Breast epithelium (tissue), 3 donors: Measurements from ENCODE around the gene KDM6A.

ENCODE experiments used
- CTCF ChIP-seq, 3 donors: fragments of 450-650 bp; IDR thresholded peaks; one replicate each; pipeline ENCODE4 v1.5.1; 2016 to 2017; ENCODE audit warnings: antibody characterized with exemption in 3 of 3, mild to moderate bottlenecking in 3 of 3, moderate library complexity in 3 of 3
- POLR2A ChIP-seq: fragments of 450-650 bp; IDR thresholded peaks from one replicate; pipeline ENCODE4 v1.6.1; 2016; ENCODE audit warnings: antibody characterized with exemption, mild to moderate bottlenecking, moderate library complexity
- POLR2AphosphoS5 ChIP-seq, 3 donors: sonication (generic); formaldehyde crosslinking; IDR thresholded peaks; one replicate each; pipeline ENCODE4 v1.6.1; 2017; ENCODE audit warnings: antibody characterized with exemption in 3 of 3

- TF ChIP-seq CTCF (IDR thresholded peaks at IDR 0.05), result no peak
- TF ChIP-seq POLR2A, result no peak
- no peak for TF ChIP-seq POLR2AphosphoS5 (IDR thresholded peaks at IDR 0.05)
Measured at GRCh38 chrX:45063319-45064095, 190.5 kb downstream of the KDM6A start.
